Osteocyte (in vitro differentiated cells): Measurements from ENCODE around the gene CYP4F11. TPM values are rescaled to one million over a fixed set of nuclear protein-coding genes. Genes with fewer than 3 reads are reported as not detected.

Source experiments
- DNase-seq: peaks from one replicate; pipeline ENCODE4 v3.0.0; 2021; ENCODE audit warnings: mixed read lengths; ENCODE audit not compliant: unreplicated experiment; ENCODE audit errors: extremely low spot score
- H3K27ac Mint-ChIP-seq: one replicate; pipeline ENCODE4 v1.8.0; 2021; ENCODE audit warnings: mild to moderate bottlenecking, mixed read lengths; ENCODE audit not compliant: unreplicated experiment
- H3K27me3 Mint-ChIP-seq: one replicate; pipeline ENCODE4 v1.8.0; 2021; ENCODE audit warnings: mixed read lengths; ENCODE audit not compliant: unreplicated experiment
- H3K36me3 Mint-ChIP-seq: one replicate; pipeline ENCODE4 v1.8.0; 2021; ENCODE audit warnings: mixed read lengths; ENCODE audit not compliant: unreplicated experiment
- H3K4me1 Mint-ChIP-seq: one replicate; pipeline ENCODE4 v1.8.0; 2021; ENCODE audit warnings: mixed read lengths; ENCODE audit not compliant: unreplicated experiment
- H3K4me3 Mint-ChIP-seq: one replicate; pipeline ENCODE4 v1.8.0; 2021; ENCODE audit warnings: mild to moderate bottlenecking, moderate library complexity, mixed read lengths; ENCODE audit not compliant: unreplicated experiment
- H3K9me3 Mint-ChIP-seq: one replicate; pipeline ENCODE4 v1.8.0; 2021; ENCODE audit warnings: mixed read lengths; ENCODE audit not compliant: unreplicated experiment
- CTCF ChIP-seq: fragments of 200-600 bp; sonication (generic); IDR thresholded peaks from 2 replicates; pipeline ENCODE4 v1.5.0; 2021; ENCODE audit warnings: antibody characterized with exemption, mild to moderate bottlenecking, moderate library complexity
- long read RNA-seq: library from polyadenylated mRNA; unstranded; transcript quantifications from one replicate; pipeline ENCODE4 v2.0.0, GENCODE V29; 2021
- total RNA-seq: library from RNA; stranded (reverse); gene quantifications from 2 replicates; pipeline ENCODE4 v1.2.1, GENCODE V29; 2021

The CYP4F11 gene, protein sequence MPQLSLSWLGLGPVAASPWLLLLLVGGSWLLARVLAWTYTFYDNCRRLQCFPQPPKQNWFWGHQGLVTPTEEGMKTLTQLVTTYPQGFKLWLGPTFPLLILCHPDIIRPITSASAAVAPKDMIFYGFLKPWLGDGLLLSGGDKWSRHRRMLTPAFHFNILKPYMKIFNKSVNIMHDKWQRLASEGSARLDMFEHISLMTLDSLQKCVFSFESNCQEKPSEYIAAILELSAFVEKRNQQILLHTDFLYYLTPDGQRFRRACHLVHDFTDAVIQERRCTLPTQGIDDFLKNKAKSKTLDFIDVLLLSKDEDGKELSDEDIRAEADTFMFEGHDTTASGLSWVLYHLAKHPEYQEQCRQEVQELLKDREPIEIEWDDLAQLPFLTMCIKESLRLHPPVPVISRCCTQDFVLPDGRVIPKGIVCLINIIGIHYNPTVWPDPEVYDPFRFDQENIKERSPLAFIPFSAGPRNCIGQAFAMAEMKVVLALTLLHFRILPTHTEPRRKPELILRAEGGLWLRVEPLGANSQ
- not detected in 2 replicates for total RNA-seq
- long read RNA-seq, result 0 reads

DNA sequence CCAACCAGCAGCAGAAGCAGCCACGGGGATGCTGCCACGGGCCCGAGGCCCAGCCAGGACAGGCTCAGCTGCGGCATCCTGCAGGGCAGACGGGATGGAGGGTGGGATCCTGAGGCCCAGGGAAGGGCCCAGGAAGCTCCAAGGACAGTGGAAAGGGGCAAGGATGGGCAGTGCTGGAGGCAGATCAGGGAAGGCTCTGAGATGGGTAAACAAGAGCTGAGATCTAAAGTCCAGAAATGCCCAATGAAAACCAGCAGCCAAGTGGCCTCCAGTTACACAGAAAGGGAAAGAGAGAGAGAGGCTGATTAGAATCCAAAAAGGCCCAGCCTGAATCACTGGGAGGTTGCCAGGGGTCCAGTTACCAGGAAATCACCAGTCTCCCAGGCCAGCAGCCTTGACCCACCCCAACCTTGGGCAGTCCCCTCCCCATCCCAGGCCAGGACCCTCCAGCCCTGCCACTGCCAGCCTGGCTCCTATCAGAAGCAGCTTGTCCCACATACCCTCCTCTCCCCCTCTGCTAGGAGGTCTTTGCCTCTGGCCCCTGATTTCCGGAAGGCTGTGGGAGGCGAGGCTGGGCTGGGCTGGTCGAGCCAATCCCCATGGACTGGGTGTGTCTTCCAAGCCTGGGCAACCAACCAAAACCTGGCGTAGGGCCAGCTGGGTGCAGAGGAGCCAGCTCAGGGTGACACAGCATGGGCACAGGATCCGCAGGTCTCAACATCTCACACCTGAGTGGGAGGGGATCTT is at the start of gene CYP4F11:
TSS of gene CYP4F11 (minus strand) at position 198 of the 747 bp plus-strand sequence. CDS start at position 77, 121 bp downstream.
- no peak for DNase-seq
- Mint-ChIP-seq H3K27me3 (no peaks in the 10 kb centered on the region), H3K9me3 (peaks cover 8% of the 10 kb centered on the region), H3K27ac (no peak within 1 kb of the TSS), H3K36me3 (no peaks in the 10 kb centered on the region), H3K4me3 (no peak within 1 kb of the TSS), H3K4me1 (no peaks in the 10 kb centered on the region)
- no peak for TF ChIP-seq CTCF

DNA sequence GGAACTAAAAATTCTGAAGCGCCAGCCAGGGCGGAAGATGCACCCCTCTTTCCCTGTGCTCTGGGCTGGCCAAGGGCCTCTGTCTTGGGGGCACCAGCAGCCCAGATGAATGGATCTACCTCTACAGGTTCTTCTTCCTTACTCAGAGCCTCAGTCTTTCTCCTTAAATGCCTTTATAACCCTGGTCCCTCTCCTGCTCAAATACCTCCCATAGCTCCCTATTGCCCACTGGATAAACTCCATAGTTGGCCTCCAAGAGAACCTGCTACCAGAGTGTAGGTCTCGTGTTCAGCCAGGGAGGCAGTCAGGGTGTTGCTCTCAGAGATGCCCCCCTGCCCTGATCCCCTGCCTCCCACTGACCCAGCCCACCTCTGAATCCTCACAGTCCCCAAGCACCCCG is 45.0 kb upstream of the CYP4F11 start:
- peaks cover 10% of the 10 kb centered on the region for H3K9me3 Mint-ChIP-seq
- no peak for DNase-seq
- TF ChIP-seq CTCF, result no peak
- peaks cover 6% of the 10 kb centered on the region for H3K27me3 Mint-ChIP-seq
- H3K4me3 Mint-ChIP-seq, result no peak overlapping the region
- no peaks in the 10 kb centered on the region for H3K4me1 Mint-ChIP-seq
- no peaks in the 10 kb centered on the region for H3K36me3 Mint-ChIP-seq
- no peak overlapping the region for H3K27ac Mint-ChIP-seq

DNA sequence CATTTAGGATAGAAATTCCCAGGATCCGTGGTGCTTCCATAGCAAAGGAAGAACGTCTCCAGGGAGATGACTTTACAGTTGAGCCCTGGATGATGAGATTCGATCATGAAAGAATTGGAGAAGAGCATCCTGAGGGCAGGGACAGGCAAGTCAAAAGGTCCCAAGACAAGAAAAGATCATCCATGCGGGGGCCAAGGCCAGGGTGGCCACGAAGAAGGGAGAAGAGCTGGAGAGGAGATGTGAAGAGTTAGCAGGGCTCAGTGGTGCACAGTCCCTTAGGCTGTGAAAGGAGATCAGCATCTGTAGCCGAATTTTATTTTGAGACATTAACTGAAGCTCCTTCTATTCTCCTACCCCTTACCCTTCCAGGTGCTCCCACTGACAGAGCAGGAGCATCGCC is 43.4 kb upstream of the CYP4F11 start:
- peaks cover 2% of the 10 kb centered on the region for H3K9me3 Mint-ChIP-seq
- H3K36me3 Mint-ChIP-seq, result no peaks in the 10 kb centered on the region
- no peak for TF ChIP-seq CTCF
- H3K27me3 Mint-ChIP-seq, result peaks cover 2% of the 10 kb centered on the region
- no peaks in the 10 kb centered on the region for H3K4me1 Mint-ChIP-seq
- no peak overlapping the region for H3K27ac Mint-ChIP-seq
- no peak overlapping the region for H3K4me3 Mint-ChIP-seq
- DNase-seq, result peak; percentile 67

- no peak overlapping the region for H3K4me3 Mint-ChIP-seq
- H3K27me3 Mint-ChIP-seq, result peaks cover 2% of the 10 kb centered on the region
- H3K27ac Mint-ChIP-seq, result no peak overlapping the region
- TF ChIP-seq CTCF, result no peak
- H3K4me1 Mint-ChIP-seq, result no peaks in the 10 kb centered on the region
- DNase-seq, result peak; percentile 42
- no peaks in the 10 kb centered on the region for H3K9me3 Mint-ChIP-seq
- H3K36me3 Mint-ChIP-seq, result no peaks in the 10 kb centered on the region
Measured at GRCh38 chr19:15976836-15977689, 42.7 kb upstream of the CYP4F11 start.
